ENCODE data around the gene LRRN2.
"Not testable (repeated sequence)": the region's sequence is repeated elsewhere in the genome, so short reads cannot be mapped to it uniquely, and the experiment has no call there.

Gene LRRN2

GRCh38 chr1:204685236-204686006 lies at the start of gene LRRN2:
Gene LRRN2 (minus strand): TSS chr1:204685738. CDS start chr1:204619992, 65,746 bp downstream.
- DNase-seq (ENCODE audit: low read depth), result no peak

- DNase-seq (ENCODE audit: low read depth), result no peak
These were observed 49.5 kb upstream of the LRRN2 start for GRCh38 chr1:204735042-204735441.

- no peak for DNase-seq (ENCODE audit: low read depth)
These were observed 48.5 kb upstream of the LRRN2 start for GRCh38 chr1:204733869-204734596.

- DNase-seq (ENCODE audit: low read depth), result no peak
These were observed 47.8 kb upstream of the LRRN2 start for GRCh38 chr1:204733289-204733688.

DNA sequence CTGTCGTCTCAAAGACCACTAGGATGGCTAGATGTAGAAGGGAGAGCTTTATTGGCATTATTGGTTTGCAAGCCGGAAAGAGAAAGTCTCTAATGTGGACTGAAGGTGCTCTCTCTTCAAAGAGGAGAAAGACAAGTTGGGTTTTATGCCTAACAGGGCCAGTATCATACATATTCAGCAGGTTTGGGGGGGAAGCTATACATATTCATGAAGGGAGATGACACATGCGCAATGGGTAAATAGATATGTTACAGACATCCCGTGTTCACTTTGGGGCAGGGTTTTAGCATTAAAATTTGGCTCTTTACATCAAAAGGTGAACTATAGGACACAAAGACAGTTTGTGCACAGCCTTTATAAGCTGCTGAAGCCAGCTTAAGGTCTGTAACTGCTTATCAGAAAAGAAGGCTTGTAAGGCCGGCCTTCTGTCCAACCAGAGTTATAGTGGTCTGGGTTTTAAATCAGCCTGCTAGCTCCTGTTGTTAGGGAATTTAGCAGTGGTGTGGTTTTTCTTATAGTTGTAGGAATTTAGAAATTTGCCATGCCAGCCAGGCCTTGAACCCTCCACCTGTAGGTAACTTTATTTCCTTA lies 46.5 kb upstream of the LRRN2 start:
- DNase-seq (ENCODE audit: low read depth), result no peak

- no peak for DNase-seq (ENCODE audit: low read depth)
These were observed 46.0 kb upstream of the LRRN2 start for GRCh38 chr1:204731509-204731908.

DNA sequence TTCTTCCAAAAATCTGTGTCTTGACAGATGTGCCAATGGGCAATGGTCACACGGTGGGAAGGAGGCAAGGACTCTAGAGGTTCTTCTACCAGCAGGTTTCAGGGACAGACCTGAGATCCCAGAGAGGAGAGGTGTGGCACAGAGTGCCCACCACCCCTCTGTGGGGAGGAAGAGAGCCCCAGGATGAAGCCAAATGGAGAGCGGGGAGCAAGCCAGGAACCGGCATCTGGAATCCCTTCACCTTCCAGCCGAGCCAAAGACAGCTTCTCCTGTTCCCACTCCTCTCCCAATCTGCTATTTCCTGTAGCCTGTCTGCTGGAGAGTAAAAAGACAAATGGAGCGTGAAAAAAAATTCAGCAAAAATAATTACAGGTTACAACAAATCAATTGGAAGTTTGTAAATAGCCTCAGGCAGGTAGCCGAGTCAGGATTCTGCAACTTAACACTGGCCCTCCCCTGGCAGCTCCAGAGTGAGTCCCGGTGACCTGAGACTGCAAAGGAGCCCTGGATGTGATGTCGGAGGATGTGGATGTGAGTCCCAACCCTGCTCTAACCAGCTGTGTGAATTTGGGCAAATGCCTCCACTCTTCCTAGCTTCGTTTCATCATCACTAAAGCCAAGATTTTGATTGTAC lies 45.4 kb upstream of the LRRN2 start:
- DNase-seq (ENCODE audit: low read depth), result no peak

- DNase-seq (ENCODE audit: low read depth), result no peak
These were observed 44.0 kb upstream of the LRRN2 start for GRCh38 chr1:204729516-204729915.

DNA sequence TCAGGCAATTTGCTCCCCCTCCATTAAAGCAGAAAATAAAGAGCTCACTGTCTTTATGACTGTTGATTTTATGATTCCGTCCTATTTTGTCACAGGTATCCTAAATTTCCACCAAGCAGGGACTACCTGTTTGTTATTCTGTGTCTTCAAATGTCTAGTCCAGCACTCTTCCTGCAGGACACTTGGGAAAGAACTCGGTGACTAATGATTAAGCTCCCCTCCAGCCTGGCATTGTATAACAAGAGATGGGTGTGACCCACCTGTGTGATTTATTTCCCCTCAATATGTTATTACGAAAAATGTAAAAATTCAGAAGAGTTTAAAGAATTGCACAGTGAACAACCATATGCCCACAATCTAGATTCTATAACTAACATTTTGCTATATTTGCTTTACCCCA lies 42.9 kb upstream of the LRRN2 start:
- no peak for DNase-seq (ENCODE audit: low read depth)

DNA sequence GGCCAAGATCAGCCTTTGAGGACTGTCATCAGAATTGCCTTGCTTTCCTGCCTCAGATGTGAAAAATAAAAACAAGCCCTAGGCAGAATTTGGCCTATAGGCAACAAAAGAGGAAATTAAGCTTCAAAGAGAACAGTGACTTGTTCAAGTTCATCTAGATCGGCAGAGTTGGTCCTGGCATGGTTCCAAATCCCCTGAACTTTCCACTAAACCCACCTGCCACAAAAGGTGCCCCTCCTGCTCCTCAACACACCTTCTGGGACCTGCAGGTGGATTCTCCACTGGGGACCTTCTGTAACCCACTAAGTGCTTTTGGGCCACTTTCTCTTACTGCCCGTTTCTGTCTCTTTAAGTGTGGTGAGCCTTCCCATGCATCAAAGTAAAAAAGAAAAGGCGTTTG lies 42.5 kb upstream of the LRRN2 start:
- no peak for DNase-seq (ENCODE audit: low read depth)

- DNase-seq (ENCODE audit: low read depth), result not testable (repeated sequence)
These were observed 41.9 kb upstream of the LRRN2 start for GRCh38 chr1:204727438-204727837.

DNA sequence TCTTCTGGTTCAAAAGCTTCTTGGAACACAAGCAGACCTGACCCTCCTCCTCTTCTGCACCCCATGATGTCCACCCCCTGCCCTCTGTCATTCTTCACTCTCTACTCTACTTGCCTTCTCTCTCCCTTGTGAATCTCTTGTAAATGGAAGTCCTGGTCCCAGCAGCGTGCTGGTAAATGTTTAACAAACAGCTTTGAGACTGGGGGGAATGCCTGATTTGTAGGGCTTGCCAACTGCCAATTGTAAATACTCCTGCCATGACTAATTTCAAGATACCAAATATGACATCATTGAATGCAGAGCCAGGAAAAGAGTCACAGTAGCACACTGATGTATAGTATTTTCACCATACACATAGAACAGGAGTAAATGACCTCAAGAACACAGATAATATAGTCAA lies 40.9 kb upstream of the LRRN2 start:
- DNase-seq (ENCODE audit: low read depth), result peak; percentile 18

DNA sequence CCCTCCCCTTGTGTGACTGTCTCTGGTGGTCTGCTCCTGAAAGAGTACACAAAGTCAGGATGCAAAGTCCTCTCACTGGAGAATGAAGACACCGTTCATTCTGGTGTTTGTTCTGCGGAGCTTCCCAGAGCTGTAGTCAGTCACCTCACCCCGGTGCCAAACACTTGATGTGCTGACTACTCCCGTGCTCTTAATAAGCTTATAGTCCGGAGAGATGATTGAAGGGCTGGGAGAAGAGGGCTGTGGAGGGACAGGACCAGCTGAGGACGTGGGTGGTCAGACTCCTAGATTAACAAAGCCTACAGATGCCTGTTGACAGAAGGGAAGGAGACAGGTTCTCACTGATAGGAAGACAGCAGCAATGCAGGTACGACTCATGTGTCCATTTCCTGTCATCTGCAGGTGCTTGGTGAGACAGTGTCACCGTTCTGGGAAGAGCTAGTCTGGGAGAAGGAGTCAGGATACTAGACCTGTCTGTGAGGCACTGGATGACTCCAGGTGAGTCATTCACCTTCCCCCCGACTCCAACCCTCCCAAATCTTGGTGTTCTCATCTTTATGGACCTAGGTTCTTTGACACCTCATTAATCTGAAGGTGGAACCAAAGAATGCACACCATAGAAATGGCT lies 40.4 kb upstream of the LRRN2 start:
- no peak for DNase-seq (ENCODE audit: low read depth)

- no peak for DNase-seq (ENCODE audit: low read depth)
These were observed 37.7 kb upstream of the LRRN2 start for GRCh38 chr1:204723131-204723787.

DNA sequence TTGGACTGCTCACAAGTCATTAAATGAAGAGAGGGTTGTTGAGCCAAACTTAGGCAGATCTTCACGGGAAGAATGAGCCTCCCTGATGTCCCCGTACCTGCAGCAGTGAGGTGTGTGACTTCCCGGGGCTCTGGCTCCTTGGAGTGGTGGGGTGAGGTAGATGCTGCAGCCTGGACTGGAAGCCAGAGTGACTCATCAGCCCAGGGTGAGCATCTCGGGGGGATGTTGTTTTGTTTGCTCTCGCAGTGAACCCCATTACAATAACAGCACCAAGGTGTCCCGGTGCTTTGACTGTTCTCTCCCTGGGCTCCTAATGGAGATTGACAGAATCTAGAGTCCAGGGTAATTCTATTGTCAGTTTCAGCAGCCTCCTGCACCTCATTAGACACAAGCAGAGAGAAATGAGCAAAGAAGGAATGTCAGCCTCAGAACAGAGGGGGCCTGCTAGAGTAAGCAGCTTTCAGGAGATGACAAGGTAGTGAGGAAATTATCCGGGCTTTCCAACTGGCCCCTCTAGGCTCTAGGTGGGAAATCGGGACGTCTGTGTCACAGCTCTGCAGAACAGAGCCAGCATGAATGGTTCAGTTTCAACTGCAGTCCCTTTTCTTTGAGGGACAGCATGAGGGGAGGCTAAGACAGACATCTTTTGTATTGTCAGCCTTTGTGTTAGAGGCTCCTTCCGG lies 36.0 kb upstream of the LRRN2 start:
- no peak for DNase-seq (ENCODE audit: low read depth)

- DNase-seq (ENCODE audit: low read depth), result no peak
These were observed 31.1 kb upstream of the LRRN2 start for GRCh38 chr1:204716660-204717059.

- DNase-seq (ENCODE audit: low read depth), result no peak
These were observed 29.4 kb upstream of the LRRN2 start for GRCh38 chr1:204714861-204715511.

DNA sequence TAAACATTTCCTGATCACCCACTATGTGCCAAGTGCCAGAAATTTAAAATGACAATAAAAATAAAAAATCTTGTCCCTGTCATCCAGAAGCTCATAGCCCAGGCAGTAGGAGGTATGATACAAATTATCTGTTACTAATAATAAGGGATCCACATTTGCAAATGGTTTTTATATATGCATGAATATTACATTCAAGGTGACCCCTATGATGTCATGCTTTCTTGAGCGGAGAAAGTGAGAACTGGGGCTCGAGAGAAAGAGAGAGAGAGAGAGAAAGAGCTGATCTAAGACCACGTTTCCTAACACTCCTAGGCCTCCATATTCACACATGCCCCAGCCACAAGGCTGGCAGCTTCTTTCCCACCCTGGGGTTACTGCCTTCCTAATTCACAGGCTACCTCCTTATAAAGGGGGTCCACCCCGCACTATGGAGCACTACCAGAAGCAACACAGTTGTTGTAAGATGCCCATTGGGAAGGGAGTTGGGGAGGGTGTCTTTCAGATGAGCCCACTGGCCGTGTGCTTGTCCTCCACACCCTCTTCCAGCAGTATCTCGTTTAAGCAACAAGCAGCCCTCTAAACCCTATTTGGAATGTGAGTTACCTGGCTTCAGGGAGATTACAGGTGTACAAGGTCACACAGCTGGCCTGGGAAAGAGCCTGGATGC lies 28.8 kb upstream of the LRRN2 start:
- DNase-seq (ENCODE audit: low read depth), result no peak

DNA sequence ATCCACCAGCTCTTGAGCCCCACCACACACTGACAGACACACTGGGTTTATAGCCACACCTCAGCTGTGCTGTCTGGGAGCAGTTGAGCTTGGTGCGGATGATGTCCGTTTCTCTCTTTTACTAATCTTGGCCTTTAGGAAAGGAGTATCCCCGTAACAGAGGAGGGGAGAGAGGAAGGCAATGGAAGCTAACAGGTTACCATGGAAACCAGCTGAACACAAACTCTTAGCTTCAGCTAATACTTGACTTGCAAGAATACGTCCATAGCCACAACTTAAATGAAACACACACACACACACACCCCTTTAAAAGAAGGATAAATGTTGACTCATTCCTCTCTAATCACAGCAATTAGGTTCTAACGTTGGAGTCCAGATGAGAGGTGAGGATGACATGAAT lies 28.0 kb upstream of the LRRN2 start:
- no peak for DNase-seq (ENCODE audit: low read depth)
